Spleen (tissue), 11 donors: Measurements from ENCODE around the gene CNTLN. TPM values are rescaled to one million over a fixed set of nuclear protein-coding genes. Genes with fewer than 3 reads are reported as not detected.

Source experiments
- DNase-seq: peaks from one replicate; pipeline ENCODE4 v3.0.0-alpha.2; 2020
- H3K27ac ChIP-seq, 8 donors: fragments of 200-600 bp; sonication (generic) in 7 of 8; 1 replicate in 4 of 8; 2 replicates in 4 of 8; pipeline versions ENCODE4 v1.5.0 to v1.8.0; 2016 to 2021; ENCODE audit warnings: inconsistent platforms in 4 of 8, mild to moderate bottlenecking in 4 of 8, moderate library complexity in 1 of 8
- H3K27me3 ChIP-seq, 7 donors: fragments of 200-600 bp; sonication (generic) in 6 of 7; replicated peaks in 1 of 7; 1 replicate in 4 of 7; 2 replicates in 3 of 7; pipeline versions ENCODE4 v1.5.0 to v1.8.0; 2016 to 2021; ENCODE audit warnings: inconsistent platforms in 3 of 7, mild to moderate bottlenecking in 1 of 7
- H3K36me3 ChIP-seq, 6 donors: fragments of 200-600 bp; sonication (generic) in 5 of 6; 1 replicate in 4 of 6; 2 replicates in 2 of 6; pipeline versions ENCODE4 v1.5.0 to v1.8.0; 2016 to 2021; ENCODE audit warnings: inconsistent platforms in 2 of 6
- H3K4me1 ChIP-seq, 6 donors: fragments of 200-600 bp; sonication (generic) in 5 of 6; 1 replicate in 3 of 6; 2 replicates in 3 of 6; pipeline versions ENCODE4 v1.5.0 to v1.8.0; 2016 to 2021; ENCODE audit warnings: inconsistent platforms in 3 of 6
- H3K4me3 ChIP-seq, 8 donors: fragments of 200-600 bp; sonication (generic) in 7 of 8; 1 replicate in 4 of 8; 2 replicates in 4 of 8; pipeline versions ENCODE4 v1.5.0 to v1.8.0; 2016 to 2021; ENCODE audit warnings: inconsistent platforms in 4 of 8, mild to moderate bottlenecking in 4 of 8, moderate library complexity in 2 of 8
- H3K9me3 ChIP-seq, 8 donors: fragments of 200-600 bp; sonication (generic) in 7 of 8; 1 replicate in 4 of 8; 2 replicates in 4 of 8; pipeline versions ENCODE4 v1.5.0 to v1.8.0; 2016 to 2021; ENCODE audit warnings: inconsistent platforms in 4 of 8
- POLR2A ChIP-seq, 3 donors: fragments of 450-650 bp; IDR thresholded peaks; one replicate each; pipeline ENCODE4 v1.5.1; 2017; ENCODE audit warnings: antibody characterized with exemption in 3 of 3, mild to moderate bottlenecking in 1 of 3
- POLR2AphosphoS5 ChIP-seq, 3 donors: sonication (generic); formaldehyde crosslinking; IDR thresholded peaks; one replicate each; pipeline ENCODE4 v1.5.1; 2017; ENCODE audit warnings: antibody characterized with exemption in 3 of 3
- WGBS, 5 donors: extraction: QIAGEN DNeasy Blood & Tissue Kit in 3 of 5; methylation state at CpG; one replicate each; pipeline versions ENCODE4 v1.1.5 to v1.1.7; 2013 to 2018; 5-methylcytosine and 5-hydroxymethylcytosine counted together
- intact Hi-C: fragments of 100-400 bp; cut with DNase I; formaldehyde crosslinking; loops from one replicate; pipeline ENCODE4 v1.15.0; 2023; ENCODE audit warnings: low total_unique reads
- polyA plus RNA-seq, 3 donors: library from polyadenylated mRNA; stranded (reverse); fragments of 200-250 nt; gene quantifications; one replicate each; pipeline ENCODE4 v1.2.1, GENCODE V29; 2013
- total RNA-seq, 7 donors: library from RNA; depleted of rRNA in 3 of 7; stranded (reverse); fragments of >200 nt in 3 of 7; fragmentation: NEBNext Ultra II Directional in 4 of 7; extraction: Animal tissue kit (Norgen Biotek cat#: 25700) in 4 of 7; gene quantifications; one replicate each; pipeline versions ENCODE4 v1.1.0 to v1.2.1, GENCODE V29; 2016 to 2021
- TF ChIP-seq, protein P1 (sequence below), 11 experiments: fragments of 200-600 bp in 7 of 11; fragments of 450-650 bp in 4 of 11; sonication (generic) in 4 of 11; IDR thresholded peaks in 8 of 11; conservative IDR thresholded peaks in 3 of 11; 1 replicate in 7 of 11; 2 replicates in 4 of 11; pipeline versions ENCODE4 v1.4.0 to v1.8.0; 2016 to 2021; ENCODE audit warnings: antibody characterized with exemption in 11 of 11, inconsistent platforms in 4 of 11, mild to moderate bottlenecking in 1 of 11
- donor health status: healthy with polysubstance abuse.
- donor health status: DM: no; HTN: no; CAD: no; lungs with moderate emphysema.
- donor health status: DM: no; HTN: no; CAD: no.
- donor health status: Bipolar disorder and iron deficiency.
- donor health status: healthy.
- donor health status: DM: no; HTN: no; CAD: no.
- donor health status: DM: yes; HTN: yes; CAD: no.

CNTLN gene
- total and polyA plus RNA-seq, 10 donors: 1.1 to 26.2 (median 9.8) TPM

DNA sequence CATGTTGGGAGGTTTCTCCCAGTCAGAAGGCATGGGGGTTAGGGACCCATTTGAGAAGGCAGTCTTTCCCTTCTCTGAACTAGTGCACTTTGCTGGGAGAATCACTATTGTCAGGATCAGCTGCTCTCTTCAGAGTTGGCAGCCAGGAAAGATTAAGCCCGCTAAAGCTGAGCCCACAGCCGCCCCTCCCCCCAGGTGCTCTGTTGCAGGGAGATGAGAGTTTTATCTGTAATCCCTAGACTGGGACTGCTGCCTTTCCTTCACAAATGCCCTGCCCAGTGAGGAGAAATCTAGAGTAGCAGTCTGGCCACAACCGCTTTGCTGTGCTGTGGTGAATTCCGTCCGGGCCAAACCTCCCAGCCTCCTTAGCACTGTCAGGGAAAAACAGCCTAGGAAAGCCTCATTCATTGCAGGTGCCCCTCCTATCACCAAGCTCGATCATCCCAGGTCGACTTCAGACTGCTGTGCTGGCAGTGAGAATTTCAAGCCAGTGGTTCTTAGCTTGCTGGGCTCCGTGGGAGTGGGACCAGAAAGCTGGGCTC is 69.8 kb downstream of the CNTLN start:
- Histone ChIP-seq H3K4me1 (no peaks in the 10 kb centered on the region), H3K36me3 (no peaks in the 10 kb centered on the region), H3K9me3 (peaks cover 0 to 50% (median 38%) of the 10 kb centered on the region in 8 donors), H3K27me3 (no peaks in the 10 kb centered on the region), H3K4me3 (no peak overlapping the region), H3K27ac (no peak overlapping the region)
- no peak for DNase-seq
- TF ChIP-seq POLR2A (IDR thresholded peaks at IDR 0.05): no peak
- TF ChIP-seq, protein P1, sequence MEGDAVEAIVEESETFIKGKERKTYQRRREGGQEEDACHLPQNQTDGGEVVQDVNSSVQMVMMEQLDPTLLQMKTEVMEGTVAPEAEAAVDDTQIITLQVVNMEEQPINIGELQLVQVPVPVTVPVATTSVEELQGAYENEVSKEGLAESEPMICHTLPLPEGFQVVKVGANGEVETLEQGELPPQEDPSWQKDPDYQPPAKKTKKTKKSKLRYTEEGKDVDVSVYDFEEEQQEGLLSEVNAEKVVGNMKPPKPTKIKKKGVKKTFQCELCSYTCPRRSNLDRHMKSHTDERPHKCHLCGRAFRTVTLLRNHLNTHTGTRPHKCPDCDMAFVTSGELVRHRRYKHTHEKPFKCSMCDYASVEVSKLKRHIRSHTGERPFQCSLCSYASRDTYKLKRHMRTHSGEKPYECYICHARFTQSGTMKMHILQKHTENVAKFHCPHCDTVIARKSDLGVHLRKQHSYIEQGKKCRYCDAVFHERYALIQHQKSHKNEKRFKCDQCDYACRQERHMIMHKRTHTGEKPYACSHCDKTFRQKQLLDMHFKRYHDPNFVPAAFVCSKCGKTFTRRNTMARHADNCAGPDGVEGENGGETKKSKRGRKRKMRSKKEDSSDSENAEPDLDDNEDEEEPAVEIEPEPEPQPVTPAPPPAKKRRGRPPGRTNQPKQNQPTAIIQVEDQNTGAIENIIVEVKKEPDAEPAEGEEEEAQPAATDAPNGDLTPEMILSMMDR (IDR thresholded peaks at IDR 0.05 in 8 of 11, conservative IDR thresholded peaks at IDR 0.05 in 3 of 11): no peak
- TF ChIP-seq POLR2AphosphoS5 (IDR thresholded peaks at IDR 0.05): no peak
- intact Hi-C loops: no loop called here
- 79 to 86% (median 82%) methylated on average over 7 to 8 of the region's 8 CpGs for WGBS, 5 donors

DNA sequence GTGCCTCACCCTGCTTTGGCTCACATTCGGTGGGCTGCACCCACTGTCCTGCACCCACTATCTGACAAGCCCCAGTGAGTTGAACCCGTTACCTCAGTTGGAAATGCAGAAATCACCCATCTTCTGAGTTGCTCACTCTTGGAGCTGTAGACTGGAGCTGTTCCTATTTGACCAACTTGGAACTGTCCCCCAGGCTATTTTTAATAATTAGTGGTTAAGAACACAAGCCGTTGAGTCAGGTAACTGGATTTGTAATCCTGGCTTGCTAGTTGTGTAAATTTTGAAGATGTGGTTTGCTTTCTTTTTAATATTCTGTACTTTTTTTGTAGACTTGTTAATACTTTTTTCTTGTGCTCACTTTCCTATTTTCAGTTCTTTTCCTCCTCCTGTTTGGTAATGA is 81.2 kb downstream of the CNTLN start:
- Histone ChIP-seq H3K4me3 (no peak overlapping the region), H3K27me3 (no peaks in the 10 kb centered on the region), H3K27ac (no peak overlapping the region), H3K4me1 (no peaks in the 10 kb centered on the region), H3K9me3 (peaks cover 0 to 34% (median 10%) of the 10 kb centered on the region in 8 donors), H3K36me3 (no peaks in the 10 kb centered on the region)
- DNase-seq: no peak
- 72 to 86% (median 79%) methylated on average over 3 of the region's 3 CpGs for WGBS, 5 donors
- TF ChIP-seq POLR2AphosphoS5 (IDR thresholded peaks at IDR 0.05): no peak
- TF ChIP-seq, protein P1 (IDR thresholded peaks at IDR 0.05 in 8 of 11, conservative IDR thresholded peaks at IDR 0.05 in 3 of 11): no peak
- TF ChIP-seq POLR2A (IDR thresholded peaks at IDR 0.05): no peak
- intact Hi-C loops: no loop called here

DNA sequence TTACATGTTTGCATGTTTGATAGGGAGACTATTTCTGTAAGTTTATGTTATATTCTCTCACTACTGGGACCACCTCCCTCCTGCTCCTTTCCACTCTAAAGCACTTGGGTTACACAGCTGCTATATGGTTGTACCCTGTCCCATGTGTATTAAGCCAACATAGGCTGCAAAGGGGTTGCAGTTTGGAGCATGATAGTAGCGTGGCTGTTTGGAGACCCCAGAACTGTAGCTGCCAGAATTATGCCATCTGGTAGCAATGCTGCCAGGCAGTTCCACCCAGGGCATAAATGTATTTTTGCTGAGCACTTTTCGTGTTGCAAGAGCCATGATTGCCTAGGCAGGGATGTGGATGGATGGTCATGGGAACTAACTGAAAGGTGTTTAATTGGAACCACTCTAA is 81.8 kb downstream of the CNTLN start:
- intact Hi-C loops: no loop called here
- H3K4me1 ChIP-seq: no peaks in the 10 kb centered on the region
- H3K9me3 ChIP-seq: peaks cover 0 to 30% (median 6%) of the 10 kb centered on the region in 8 donors
- no peaks in the 10 kb centered on the region for H3K27me3 ChIP-seq
- no peak overlapping the region for H3K4me3 ChIP-seq
- H3K36me3 ChIP-seq: no peaks in the 10 kb centered on the region
- DNase-seq: no peak
- WGBS, 5 donors: 76 to 88% (median 78%) methylated on average over 2 of the region's 2 CpGs
- H3K27ac ChIP-seq: no peak overlapping the region
- TF ChIP-seq POLR2AphosphoS5 (IDR thresholded peaks at IDR 0.05): no peak
- TF ChIP-seq, protein P1 (IDR thresholded peaks at IDR 0.05 in 8 of 11, conservative IDR thresholded peaks at IDR 0.05 in 3 of 11): no peak
- no peak for TF ChIP-seq POLR2A (IDR thresholded peaks at IDR 0.05)

DNA sequence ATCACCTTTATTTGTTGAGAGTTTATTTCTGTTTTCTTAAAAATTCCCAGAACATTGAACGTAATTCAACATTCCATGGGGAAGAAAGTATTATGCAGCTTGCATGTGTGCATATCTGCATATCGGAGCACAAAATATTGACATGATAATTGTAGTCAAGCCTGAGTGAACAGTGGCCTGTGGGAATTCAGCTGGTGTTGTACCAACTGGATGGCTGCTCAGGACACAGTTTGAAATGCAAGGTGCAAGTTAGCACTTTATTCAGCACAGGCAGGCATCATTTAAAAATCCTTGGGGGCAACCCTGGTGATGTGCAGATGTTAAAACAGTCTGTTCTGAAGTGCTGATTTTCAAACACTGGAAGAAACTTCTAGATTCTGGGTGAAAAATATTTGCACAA is 82.4 kb downstream of the CNTLN start:
- TF ChIP-seq POLR2A (IDR thresholded peaks at IDR 0.05): no peak
- TF ChIP-seq POLR2AphosphoS5 (IDR thresholded peaks at IDR 0.05): no peak
- TF ChIP-seq, protein P1 (IDR thresholded peaks at IDR 0.05 in 8 of 11, conservative IDR thresholded peaks at IDR 0.05 in 3 of 11): no peak
- no peak overlapping the region for H3K27ac ChIP-seq
- H3K27me3 ChIP-seq: no peaks in the 10 kb centered on the region
- no peak for DNase-seq
- intact Hi-C loops: no loop called here
- no peak overlapping the region for H3K4me3 ChIP-seq
- no peaks in the 10 kb centered on the region for H3K4me1 ChIP-seq
- H3K36me3 ChIP-seq: no peaks in the 10 kb centered on the region
- peaks cover 0 to 30% (median 7%) of the 10 kb centered on the region in 8 donors for H3K9me3 ChIP-seq
- WGBS, 5 donors: 82 to 87% (median 83%) methylated on average over 2 of the region's 2 CpGs
